ENCODE measurements around the gene PKIG. TPM values are rescaled to one million over a fixed set of nuclear protein-coding genes. Genes with fewer than 3 reads are reported as not detected.
"Not testable (repeated sequence)": the region's sequence is repeated elsewhere in the genome, so short reads cannot be mapped to it uniquely, and the experiment has no call there.

The PKIG gene
- total RNA-seq, 1 donor, result 83.2 TPM

GRCh38 chr20:44586289-44586911 lies 4.0 kb downstream of the PKIG start:
- DNase-seq (ENCODE audit: low read depth), result no peak
- no peak for TF ChIP-seq CTCF (IDR thresholded peaks at IDR 0.05; ENCODE audit: insufficient read depth, low read length)
- H3K4me3 ChIP-seq (ENCODE audit: low read depth, low read length), result no peak overlapping the region

GRCh38 chr20:44587035-44587980 lies 4.9 kb downstream of the PKIG start:
- no peak overlapping the region for H3K4me3 ChIP-seq (ENCODE audit: low read depth, low read length)
- TF ChIP-seq CTCF (IDR thresholded peaks at IDR 0.05; ENCODE audit: insufficient read depth, low read length), result no peak
- DNase-seq (ENCODE audit: low read depth), result no peak

- not testable (repeated sequence) for H3K4me3 ChIP-seq (ENCODE audit: low read depth, low read length); DNase-seq (ENCODE audit: low read depth)
Measured at GRCh38 chr20:44588321-44588720, 5.9 kb downstream of the PKIG start.

GRCh38 chr20:44589537-44589936 lies 7.2 kb downstream of the PKIG start:
- no peak overlapping the region for H3K4me3 ChIP-seq (ENCODE audit: low read depth, low read length)
- no peak for TF ChIP-seq CTCF (IDR thresholded peaks at IDR 0.05; ENCODE audit: insufficient read depth, low read length)
- DNase-seq (ENCODE audit: low read depth), result no peak

GRCh38 chr20:44590980-44591778 lies 8.8 kb downstream of the PKIG start:
- no peak overlapping the region for H3K4me3 ChIP-seq (ENCODE audit: low read depth, low read length)
- no peak for DNase-seq (ENCODE audit: low read depth)
- no peak for TF ChIP-seq CTCF (IDR thresholded peaks at IDR 0.05; ENCODE audit: insufficient read depth, low read length)

GRCh38 chr20:44592366-44592765 lies 10.0 kb downstream of the PKIG start:
- no peak for DNase-seq (ENCODE audit: low read depth)
- no peak overlapping the region for H3K4me3 ChIP-seq (ENCODE audit: low read depth, low read length)
- no peak for TF ChIP-seq CTCF (IDR thresholded peaks at IDR 0.05; ENCODE audit: insufficient read depth, low read length)

GRCh38 chr20:44593751-44594150 lies 11.4 kb downstream of the PKIG start:
- TF ChIP-seq CTCF (IDR thresholded peaks at IDR 0.05; ENCODE audit: insufficient read depth, low read length), result no peak
- H3K4me3 ChIP-seq (ENCODE audit: low read depth, low read length), result no peak overlapping the region
- no peak for DNase-seq (ENCODE audit: low read depth)
